ENCODE measurements around the gene HELZ2.

The HELZ2 gene

GRCh38 chr20:63527184-63527583, 46.9 kb downstream of the HELZ2 start:
- Histone ChIP-seq H3K79me2 (ENCODE audit: control insufficient read depth, low read length) (peaks cover 3% of the 10 kb centered on the region; the same call in 1 of the 2 replicates), H3K36me3 (ENCODE audit: control insufficient read depth, low read length) (peaks cover 13% of the 10 kb centered on the region), H3K27ac (ENCODE audit: low read depth, low read length) (no peak overlapping the region), H3K4me3 (ENCODE audit: low read length) (no peak overlapping the region), H3K27me3 (ENCODE audit: control insufficient read depth, low read length) (peaks cover 20% of the 10 kb centered on the region), H3K4me2 (ENCODE audit: low read length) (no peak overlapping the region), H3F3A (ENCODE audit: control insufficient read depth, insufficient read depth) (peaks cover 9% of the 10 kb centered on the region), H3K9me3 (ENCODE audit: control insufficient read depth, insufficient read depth, low read length) (peaks cover 5% of the 10 kb centered on the region; the same call in 1 of the 2 replicates), H3K9me2 (replicated peaks; ENCODE audit: control insufficient read depth, low read length) (no peaks in the 10 kb centered on the region), H4K20me1 (ENCODE audit: control insufficient read depth, insufficient read depth, low read depth, low read length) (peaks cover 7% of the 10 kb centered on the region; the same call in 1 of the 2 replicates), H3K4me1 (ENCODE audit: control insufficient read depth, low read length) (peaks cover 4% of the 10 kb centered on the region; the same call in 1 of the 2 replicates)
- TF ChIP-seq CTCF (IDR thresholded peaks at IDR 0.05; ENCODE audit: low read depth, low read length, poor library complexity, severe bottlenecking): no peak
- no peak for TF ChIP-seq EZH2phosphoT487 (IDR thresholded peaks at IDR 0.05; ENCODE audit: borderline replicate concordance, low read length)

DNA sequence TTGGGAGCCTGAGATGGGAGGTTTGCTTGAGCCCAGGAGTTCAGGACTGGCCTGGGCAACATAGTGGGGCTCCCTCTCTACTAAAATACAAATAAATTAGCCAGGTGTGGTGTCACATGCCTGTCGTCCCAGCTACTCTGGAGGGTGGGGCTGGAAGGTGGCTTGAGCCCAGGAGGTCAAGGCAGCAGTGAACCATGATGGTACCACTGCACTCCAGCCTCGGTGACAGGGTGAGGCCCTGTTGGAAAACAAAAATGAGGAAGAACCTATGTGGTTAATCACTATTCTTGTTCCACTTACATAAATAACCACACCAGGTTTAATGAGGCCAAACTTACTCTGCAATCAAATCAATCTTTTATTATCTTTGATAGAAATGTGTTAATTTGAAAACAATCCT, 48.1 kb downstream of the HELZ2 start:
- H3F3A ChIP-seq (ENCODE audit: control insufficient read depth, insufficient read depth): peaks cover 9% of the 10 kb centered on the region
- peaks cover 20% of the 10 kb centered on the region for H3K27me3 ChIP-seq (ENCODE audit: control insufficient read depth, low read length)
- H3K9me3 ChIP-seq (ENCODE audit: control insufficient read depth, insufficient read depth, low read length): peaks cover 5% of the 10 kb centered on the region; the same call in 1 of the 2 replicates
- H3K4me2 ChIP-seq (ENCODE audit: low read length): no peak overlapping the region
- no peak overlapping the region for H3K27ac ChIP-seq (ENCODE audit: low read depth, low read length)
- peaks cover 10% of the 10 kb centered on the region for H3K4me1 ChIP-seq (ENCODE audit: control insufficient read depth, low read length)
- H3K4me3 ChIP-seq (ENCODE audit: low read length): no peak overlapping the region
- peaks cover 14% of the 10 kb centered on the region for H4K20me1 ChIP-seq (ENCODE audit: control insufficient read depth, insufficient read depth, low read depth, low read length)
- no peaks in the 10 kb centered on the region for H3K9me2 ChIP-seq (replicated peaks; ENCODE audit: control insufficient read depth, low read length)
- TF ChIP-seq CTCF (IDR thresholded peaks at IDR 0.05; ENCODE audit: low read depth, low read length, poor library complexity, severe bottlenecking) (no peak), EZH2phosphoT487 (IDR thresholded peaks at IDR 0.05; ENCODE audit: borderline replicate concordance, low read length) (no peak)
- peaks cover 22% of the 10 kb centered on the region for H3K36me3 ChIP-seq (ENCODE audit: control insufficient read depth, low read length)
- peaks cover 13% of the 10 kb centered on the region for H3K79me2 ChIP-seq (ENCODE audit: control insufficient read depth, low read length)

GRCh38 chr20:63525185-63525584, 48.9 kb downstream of the HELZ2 start:
- H3K4me3 ChIP-seq (ENCODE audit: low read length): no peak overlapping the region
- no peak overlapping the region for H3K27ac ChIP-seq (ENCODE audit: low read depth, low read length)
- peaks cover 20% of the 10 kb centered on the region for H3K27me3 ChIP-seq (ENCODE audit: control insufficient read depth, low read length)
- H3K4me2 ChIP-seq (ENCODE audit: low read length): no peak overlapping the region
- H3K9me3 ChIP-seq (ENCODE audit: control insufficient read depth, insufficient read depth, low read length): peaks cover 5% of the 10 kb centered on the region; the same call in 1 of the 2 replicates
- TF ChIP-seq EZH2phosphoT487 (IDR thresholded peaks at IDR 0.05; ENCODE audit: borderline replicate concordance, low read length): no peak
- no peak for TF ChIP-seq CTCF (IDR thresholded peaks at IDR 0.05; ENCODE audit: low read depth, low read length, poor library complexity, severe bottlenecking)
- H3K36me3 ChIP-seq (ENCODE audit: control insufficient read depth, low read length): peaks cover 22% of the 10 kb centered on the region
- H3K4me1 ChIP-seq (ENCODE audit: control insufficient read depth, low read length): peaks cover 11% of the 10 kb centered on the region
- H3F3A ChIP-seq (ENCODE audit: control insufficient read depth, insufficient read depth): peaks cover 9% of the 10 kb centered on the region
- H4K20me1 ChIP-seq (ENCODE audit: control insufficient read depth, insufficient read depth, low read depth, low read length): peaks cover 14% of the 10 kb centered on the region
- H3K9me2 ChIP-seq (replicated peaks; ENCODE audit: control insufficient read depth, low read length): no peaks in the 10 kb centered on the region
- peaks cover 13% of the 10 kb centered on the region for H3K79me2 ChIP-seq (ENCODE audit: control insufficient read depth, low read length)

Data from DOHH2 (cell line).